ENCODE results near the gene LRAT. TPM values are rescaled to one million over a fixed set of nuclear protein-coding genes. Genes with fewer than 3 reads are reported as not detected.

The LRAT gene
- total and polyA plus RNA-seq, 10 of the 15 experiments (the other 5 are each of a cell fraction or from before 2014, with no cell fraction given): 0.07 to 0.08 TPM; not detected in 8

DNA sequence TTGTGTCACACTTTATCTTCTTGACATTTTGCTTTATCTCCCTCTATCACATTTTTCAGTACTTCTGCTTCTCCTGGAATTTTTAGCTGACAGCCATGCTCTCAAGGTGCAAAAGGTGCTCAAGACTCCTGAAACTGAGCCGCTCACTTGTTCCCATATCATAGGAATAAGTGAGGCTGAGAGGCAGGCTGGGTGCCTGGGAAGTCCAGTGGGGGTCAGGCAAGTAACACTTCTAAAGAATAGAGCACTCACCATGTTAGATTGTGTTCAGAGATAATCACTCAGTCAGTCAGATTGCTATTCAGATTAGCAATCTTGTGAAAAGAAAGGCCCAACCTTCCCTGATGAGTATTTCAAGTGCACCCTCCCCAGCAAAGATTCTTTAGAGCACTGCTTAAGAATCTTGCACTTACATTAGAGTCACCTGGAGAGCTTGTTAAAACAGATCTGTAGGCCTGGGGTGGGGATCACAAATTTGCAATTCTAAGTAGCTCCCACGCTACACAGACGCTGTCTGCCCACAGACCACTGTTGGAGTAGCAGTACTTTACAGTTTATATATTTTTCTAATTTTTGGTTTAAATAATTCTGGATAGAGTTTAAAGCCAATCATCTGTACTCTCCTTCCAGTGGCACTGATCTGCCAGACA, 23.1 kb upstream of the LRAT start:
- ChIA-PET CTCF (interaction anchor here (1.2 kb wide), 1 partner anchor 8 kb away, joined by 3 read pairs; no protein-coding TSS in a partner anchor), RAD21 (ENCODE audit: unreplicated experiment) (no interaction called here)
- 27% methylated on average over 3 of the region's 3 CpGs for WGBS (ENCODE audit: insufficient coverage, insufficient replicate concordance, low lambda C conversion rate, missing lambda C conversion rate)

More for the DNA sequence above, 23.1 kb upstream of the LRAT start:
- Histone ChIP-seq H4K20me1 (ENCODE audit: control insufficient read depth, insufficient read depth) (no peaks in the 10 kb centered on the region), H3K36me3 (ENCODE audit: control insufficient read depth in 2 of 2, insufficient read depth in 2 of 2, low read length in 1 of 2) (no peaks in the 10 kb centered on the region), H3K9me3 (replicated peaks; ENCODE audit: control insufficient read depth, insufficient read depth, low read length) (no peaks in the 10 kb centered on the region), H3K4me3 (no peak overlapping the region), H3K4me1 (ENCODE audit: control insufficient read depth, insufficient read depth, low read length) (no peaks in the 10 kb centered on the region), H3K79me2 (ENCODE audit: control insufficient read depth, insufficient read depth, low read length) (no peaks in the 10 kb centered on the region), H3K27ac (ENCODE audit: control insufficient read depth, insufficient read depth) (no peak overlapping the region), H3K4me2 (ENCODE audit: control insufficient read depth, insufficient read depth) (no peak overlapping the region), H3K9ac (ENCODE audit: control insufficient read depth, insufficient read depth, low read length) (no peak overlapping the region), H2AFZ (ENCODE audit: control insufficient read depth, low read depth, low read length) (no peak overlapping the region), H3K27me3 (replicated peaks in 1 of 2; ENCODE audit: control insufficient read depth in 2 of 2, insufficient read depth in 2 of 2, low read length in 1 of 2) (no peaks in the 10 kb centered on the region)
- DNase-seq (ENCODE audit: low read depth, low spot score): no peak
- intact Hi-C loops (cut with micrococcal nuclease; ENCODE audit: unreplicated experiment) (no loop called here), in situ Hi-C loops (cut with MboI) (no loop called here)
- no peak for ATAC-seq
- no peak for FAIRE-seq
- SMC1A ChIA-PET (ENCODE audit: uncharacterized antibody, unreplicated experiment): no interaction called here
- TF ChIP-seq KDM1A (IDR thresholded peaks at IDR 0.05; ENCODE audit: borderline replicate concordance): no peak
- TF ChIP-seq, protein P1, sequence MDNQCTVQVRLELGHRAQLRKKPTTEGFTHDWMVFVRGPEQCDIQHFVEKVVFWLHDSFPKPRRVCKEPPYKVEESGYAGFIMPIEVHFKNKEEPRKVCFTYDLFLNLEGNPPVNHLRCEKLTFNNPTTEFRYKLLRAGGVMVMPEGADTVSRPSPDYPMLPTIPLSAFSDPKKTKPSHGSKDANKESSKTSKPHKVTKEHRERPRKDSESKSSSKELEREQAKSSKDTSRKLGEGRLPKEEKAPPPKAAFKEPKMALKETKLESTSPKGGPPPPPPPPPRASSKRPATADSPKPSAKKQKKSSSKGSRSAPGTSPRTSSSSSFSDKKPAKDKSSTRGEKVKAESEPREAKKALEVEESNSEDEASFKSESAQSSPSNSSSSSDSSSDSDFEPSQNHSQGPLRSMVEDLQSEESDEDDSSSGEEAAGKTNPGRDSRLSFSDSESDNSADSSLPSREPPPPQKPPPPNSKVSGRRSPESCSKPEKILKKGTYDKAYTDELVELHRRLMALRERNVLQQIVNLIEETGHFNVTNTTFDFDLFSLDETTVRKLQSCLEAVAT (IDR thresholded peaks at IDR 0.05): no peak
- TF ChIP-seq ETV6 (conservative IDR thresholded peaks at IDR 0.05 in 1 of 2, IDR thresholded peaks at IDR 0.05 in 1 of 2; ENCODE audit: borderline replicate concordance in 1 of 2, low read depth in 1 of 2): no peak
- TF ChIP-seq, protein P2, sequence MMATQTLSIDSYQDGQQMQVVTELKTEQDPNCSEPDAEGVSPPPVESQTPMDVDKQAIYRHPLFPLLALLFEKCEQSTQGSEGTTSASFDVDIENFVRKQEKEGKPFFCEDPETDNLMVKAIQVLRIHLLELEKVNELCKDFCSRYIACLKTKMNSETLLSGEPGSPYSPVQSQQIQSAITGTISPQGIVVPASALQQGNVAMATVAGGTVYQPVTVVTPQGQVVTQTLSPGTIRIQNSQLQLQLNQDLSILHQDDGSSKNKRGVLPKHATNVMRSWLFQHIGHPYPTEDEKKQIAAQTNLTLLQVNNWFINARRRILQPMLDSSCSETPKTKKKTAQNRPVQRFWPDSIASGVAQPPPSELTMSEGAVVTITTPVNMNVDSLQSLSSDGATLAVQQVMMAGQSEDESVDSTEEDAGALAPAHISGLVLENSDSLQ (IDR thresholded peaks at IDR 0.05): no peak
- TF ChIP-seq, protein P3, sequence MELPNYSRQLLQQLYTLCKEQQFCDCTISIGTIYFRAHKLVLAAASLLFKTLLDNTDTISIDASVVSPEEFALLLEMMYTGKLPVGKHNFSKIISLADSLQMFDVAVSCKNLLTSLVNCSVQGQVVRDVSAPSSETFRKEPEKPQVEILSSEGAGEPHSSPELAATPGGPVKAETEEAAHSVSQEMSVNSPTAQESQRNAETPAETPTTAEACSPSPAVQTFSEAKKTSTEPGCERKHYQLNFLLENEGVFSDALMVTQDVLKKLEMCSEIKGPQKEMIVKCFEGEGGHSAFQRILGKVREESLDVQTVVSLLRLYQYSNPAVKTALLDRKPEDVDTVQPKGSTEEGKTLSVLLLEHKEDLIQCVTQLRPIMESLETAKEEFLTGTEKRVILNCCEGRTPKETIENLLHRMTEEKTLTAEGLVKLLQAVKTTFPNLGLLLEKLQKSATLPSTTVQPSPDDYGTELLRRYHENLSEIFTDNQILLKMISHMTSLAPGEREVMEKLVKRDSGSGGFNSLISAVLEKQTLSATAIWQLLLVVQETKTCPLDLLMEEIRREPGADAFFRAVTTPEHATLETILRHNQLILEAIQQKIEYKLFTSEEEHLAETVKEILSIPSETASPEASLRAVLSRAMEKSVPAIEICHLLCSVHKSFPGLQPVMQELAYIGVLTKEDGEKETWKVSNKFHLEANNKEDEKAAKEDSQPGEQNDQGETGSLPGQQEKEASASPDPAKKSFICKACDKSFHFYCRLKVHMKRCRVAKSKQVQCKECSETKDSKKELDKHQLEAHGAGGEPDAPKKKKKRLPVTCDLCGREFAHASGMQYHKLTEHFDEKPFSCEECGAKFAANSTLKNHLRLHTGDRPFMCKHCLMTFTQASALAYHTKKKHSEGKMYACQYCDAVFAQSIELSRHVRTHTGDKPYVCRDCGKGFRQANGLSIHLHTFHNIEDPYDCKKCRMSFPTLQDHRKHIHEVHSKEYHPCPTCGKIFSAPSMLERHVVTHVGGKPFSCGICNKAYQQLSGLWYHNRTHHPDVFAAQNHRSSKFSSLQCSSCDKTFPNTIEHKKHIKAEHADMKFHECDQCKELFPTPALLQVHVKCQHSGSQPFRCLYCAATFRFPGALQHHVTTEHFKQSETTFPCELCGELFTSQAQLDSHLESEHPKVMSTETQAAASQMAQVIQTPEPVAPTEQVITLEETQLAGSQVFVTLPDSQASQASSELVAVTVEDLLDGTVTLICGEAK (IDR thresholded peaks at IDR 0.05; ENCODE audit: borderline replicate concordance): no peak
- TF ChIP-seq PAX8 (IDR thresholded peaks at IDR 0.05): no peak
- TF ChIP-seq BHLHE40 (IDR thresholded peaks at IDR 0.05; ENCODE audit: borderline replicate concordance in 1 of 2, low read depth in 2 of 2, low read length in 1 of 2): no peak
- no peak for TF ChIP-seq GABPA (IDR thresholded peaks at IDR 0.05; ENCODE audit: low read depth)
- no peak for TF ChIP-seq TCF12 (IDR thresholded peaks at IDR 0.05; ENCODE audit: low read depth, low read length)
- TF ChIP-seq ZNF622 (IDR thresholded peaks at IDR 0.05): no peak
- no peak for TF ChIP-seq PML (IDR thresholded peaks at IDR 0.05; ENCODE audit: low read length)
- TF ChIP-seq ZNF207 (IDR thresholded peaks at IDR 0.05; ENCODE audit: borderline replicate concordance): no peak
- TF ChIP-seq, protein P4, sequence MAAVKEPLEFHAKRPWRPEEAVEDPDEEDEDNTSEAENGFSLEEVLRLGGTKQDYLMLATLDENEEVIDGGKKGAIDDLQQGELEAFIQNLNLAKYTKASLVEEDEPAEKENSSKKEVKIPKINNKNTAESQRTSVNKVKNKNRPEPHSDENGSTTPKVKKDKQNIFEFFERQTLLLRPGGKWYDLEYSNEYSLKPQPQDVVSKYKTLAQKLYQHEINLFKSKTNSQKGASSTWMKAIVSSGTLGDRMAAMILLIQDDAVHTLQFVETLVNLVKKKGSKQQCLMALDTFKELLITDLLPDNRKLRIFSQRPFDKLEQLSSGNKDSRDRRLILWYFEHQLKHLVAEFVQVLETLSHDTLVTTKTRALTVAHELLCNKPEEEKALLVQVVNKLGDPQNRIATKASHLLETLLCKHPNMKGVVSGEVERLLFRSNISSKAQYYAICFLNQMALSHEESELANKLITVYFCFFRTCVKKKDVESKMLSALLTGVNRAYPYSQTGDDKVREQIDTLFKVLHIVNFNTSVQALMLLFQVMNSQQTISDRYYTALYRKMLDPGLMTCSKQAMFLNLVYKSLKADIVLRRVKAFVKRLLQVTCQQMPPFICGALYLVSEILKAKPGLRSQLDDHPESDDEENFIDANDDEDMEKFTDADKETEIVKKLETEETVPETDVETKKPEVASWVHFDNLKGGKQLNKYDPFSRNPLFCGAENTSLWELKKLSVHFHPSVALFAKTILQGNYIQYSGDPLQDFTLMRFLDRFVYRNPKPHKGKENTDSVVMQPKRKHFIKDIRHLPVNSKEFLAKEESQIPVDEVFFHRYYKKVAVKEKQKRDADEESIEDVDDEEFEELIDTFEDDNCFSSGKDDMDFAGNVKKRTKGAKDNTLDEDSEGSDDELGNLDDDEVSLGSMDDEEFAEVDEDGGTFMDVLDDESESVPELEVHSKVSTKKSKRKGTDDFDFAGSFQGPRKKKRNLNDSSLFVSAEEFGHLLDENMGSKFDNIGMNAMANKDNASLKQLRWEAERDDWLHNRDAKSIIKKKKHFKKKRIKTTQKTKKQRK (IDR thresholded peaks at IDR 0.05; ENCODE audit: low read depth, low read length): no peak
- POLR2A ChIA-PET: no interaction called here
- BruUV-seq (replicated peaks): no TSS peak

Data from GM12878 (cell line).